Inflammatory macrophage treated with lipopolysaccharide for 4 hours (primary cell): Measurements from ENCODE around the gene CCDC188.

Experiments
- DNase-seq: peaks from one replicate; pipeline ENCODE4 v3.0.0-alpha.2; 2020

CCDC188 gene

GRCh38 chr22:20150381-20151275 is at the start of gene CCDC188:
TSS of gene CCDC188 (minus strand) at chr22:20151055. CDS start at chr22:20150986, 69 bp downstream.
- DNase-seq: no peak

GRCh38 chr22:20199906-20200305 is 49.1 kb upstream of the CCDC188 start:
- no peak for DNase-seq

- no peak for DNase-seq
Measured at GRCh38 chr22:20199413-20199842, 48.6 kb upstream of the CCDC188 start.

GRCh38 chr22:20198557-20199319 is 47.9 kb upstream of the CCDC188 start:
- DNase-seq: no peak

- no peak for DNase-seq
Measured at GRCh38 chr22:20197407-20198030, 46.7 kb upstream of the CCDC188 start.

GRCh38 chr22:20196094-20196842 is 45.4 kb upstream of the CCDC188 start:
- no peak for DNase-seq

- peak; percentile 47 for DNase-seq
Measured at GRCh38 chr22:20194681-20195593, 44.1 kb upstream of the CCDC188 start.

- no peak for DNase-seq
Measured at GRCh38 chr22:20193761-20194494, 43.1 kb upstream of the CCDC188 start.

- DNase-seq: no peak
Measured at GRCh38 chr22:20192972-20193760, 42.3 kb upstream of the CCDC188 start.

- DNase-seq: no peak
Measured at GRCh38 chr22:20192293-20192971, 41.6 kb upstream of the CCDC188 start.

GRCh38 chr22:20191803-20192202 is 40.9 kb upstream of the CCDC188 start:
- DNase-seq: no peak

GRCh38 chr22:20191000-20191515 is 40.2 kb upstream of the CCDC188 start:
- no peak for DNase-seq

GRCh38 chr22:20188567-20188877 is 37.7 kb upstream of the CCDC188 start:
- DNase-seq: no peak

GRCh38 chr22:20187777-20188566 is 37.1 kb upstream of the CCDC188 start:
- no peak for DNase-seq

GRCh38 chr22:20186871-20187546 is 36.2 kb upstream of the CCDC188 start:
- no peak for DNase-seq

GRCh38 chr22:20186183-20186870 is 35.5 kb upstream of the CCDC188 start:
- DNase-seq: no peak

- DNase-seq: no peak
Measured at GRCh38 chr22:20185750-20186149, 34.9 kb upstream of the CCDC188 start.
